Measurements from ENCODE around the gene GABARAPL1. TPM values are rescaled to one million over a fixed set of nuclear protein-coding genes. Genes with fewer than 3 reads are reported as not detected.

The GABARAPL1 gene
- polyA plus RNA-seq, 1 donor from 2014 or later: 213 TPM

DNA sequence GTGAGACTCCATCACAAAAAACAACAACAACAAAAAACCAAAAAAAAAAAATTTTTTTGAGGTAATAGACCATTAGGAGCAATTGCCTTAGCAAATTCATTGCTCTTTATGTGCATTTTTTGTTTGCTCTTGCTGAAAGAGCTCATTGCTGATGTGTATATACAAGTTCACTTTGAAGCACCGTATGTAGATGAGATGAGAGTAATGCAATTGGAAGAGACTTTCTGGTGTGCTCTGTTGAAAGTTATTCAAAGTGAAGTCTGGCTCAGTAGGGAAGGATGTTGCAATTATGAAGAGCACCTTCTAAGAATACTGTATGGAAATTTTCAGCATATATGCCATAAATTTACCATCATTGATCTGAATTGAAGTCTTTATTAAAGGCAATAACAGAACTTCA is 48.2 kb downstream of the GABARAPL1 start:
- Histone ChIP-seq H2AFZ (ENCODE audit: low read depth, low read length) (no peak overlapping the region), H4K20me1 (ENCODE audit: insufficient read depth) (no peaks in the 10 kb centered on the region), H3K36me3 (ENCODE audit: insufficient read depth, low read length) (no peaks in the 10 kb centered on the region), H3K4me2 (ENCODE audit: low read length) (no peak overlapping the region), H3K4me3 (ENCODE audit: low read length) (no peak overlapping the region), H3K27me3 (ENCODE audit: insufficient read depth, low read depth, low read length) (no peaks in the 10 kb centered on the region), H3K27ac (ENCODE audit: low read length) (no peak overlapping the region), H3K9ac (ENCODE audit: low read length) (no peak overlapping the region), H3K9me3 (ENCODE audit: low read length) (no peaks in the 10 kb centered on the region), H3K79me2 (replicated peaks; ENCODE audit: insufficient read depth, low read length) (no peaks in the 10 kb centered on the region), H3K9me2 (ENCODE audit: insufficient read depth, low read length) (no peaks in the 10 kb centered on the region), H3F3A (ENCODE audit: insufficient read depth, low read length, poor library complexity, severe bottlenecking) (no peaks in the 10 kb centered on the region)
- TF ChIP-seq RAD21 (conservative IDR thresholded peaks at IDR 0.05): no peak
- no peak for TF ChIP-seq SMC3 (conservative IDR thresholded peaks at IDR 0.05; ENCODE audit: poor library complexity)

DNA sequence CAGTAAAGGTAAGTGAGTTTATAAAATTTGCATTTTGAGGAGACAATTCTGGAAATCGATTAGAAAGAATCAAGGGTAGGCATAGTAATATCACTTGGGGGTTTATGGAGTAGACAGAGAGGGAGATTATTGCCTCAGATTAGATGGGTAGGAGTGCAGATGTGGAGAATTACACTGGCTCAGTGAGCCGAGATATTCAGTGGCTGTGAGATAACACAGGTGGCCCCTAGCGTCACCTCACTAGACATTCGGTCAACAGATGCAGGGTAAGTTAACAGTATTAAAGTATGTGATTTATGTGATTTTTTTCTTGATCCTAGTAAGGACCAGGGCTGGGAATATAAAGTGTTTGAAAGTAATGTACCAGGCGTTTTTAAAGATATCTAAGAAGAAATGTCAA is 55.4 kb downstream of the GABARAPL1 start:
- Histone ChIP-seq H3K9ac (ENCODE audit: low read length) (no peak overlapping the region), H3K27me3 (ENCODE audit: insufficient read depth, low read depth, low read length) (no peaks in the 10 kb centered on the region), H3K4me3 (ENCODE audit: low read length) (no peak overlapping the region), H3F3A (ENCODE audit: insufficient read depth, low read length, poor library complexity, severe bottlenecking) (no peaks in the 10 kb centered on the region), H3K9me3 (ENCODE audit: low read length) (no peaks in the 10 kb centered on the region), H3K27ac (ENCODE audit: low read length) (no peak overlapping the region), H4K20me1 (ENCODE audit: insufficient read depth) (no peaks in the 10 kb centered on the region), H2AFZ (ENCODE audit: low read depth, low read length) (no peak overlapping the region), H3K79me2 (replicated peaks; ENCODE audit: insufficient read depth, low read length) (no peaks in the 10 kb centered on the region), H3K9me2 (ENCODE audit: insufficient read depth, low read length) (no peaks in the 10 kb centered on the region), H3K36me3 (ENCODE audit: insufficient read depth, low read length) (no peaks in the 10 kb centered on the region), H3K4me2 (ENCODE audit: low read length) (no peak overlapping the region)
- TF ChIP-seq SMC3 (conservative IDR thresholded peaks at IDR 0.05; ENCODE audit: poor library complexity) (no peak), MXI1 (conservative IDR thresholded peaks at IDR 0.05; ENCODE audit: poor library complexity, severe bottlenecking) (no peak), TAF1 (IDR thresholded peaks at IDR 0.05; ENCODE audit: low read depth) (no peak), POLR2AphosphoS5 (IDR thresholded peaks at IDR 0.05) (no peak), EZH2 (IDR thresholded peaks at IDR 0.05; ENCODE audit: borderline replicate concordance, insufficient read depth, low read length, poor library complexity, severe bottlenecking) (no peak), RAD21 (conservative IDR thresholded peaks at IDR 0.05) (no peak), EP300 (conservative IDR thresholded peaks at IDR 0.05; ENCODE audit: poor library complexity, severe bottlenecking) (no peak)
- TF ChIP-seq, protein P1, sequence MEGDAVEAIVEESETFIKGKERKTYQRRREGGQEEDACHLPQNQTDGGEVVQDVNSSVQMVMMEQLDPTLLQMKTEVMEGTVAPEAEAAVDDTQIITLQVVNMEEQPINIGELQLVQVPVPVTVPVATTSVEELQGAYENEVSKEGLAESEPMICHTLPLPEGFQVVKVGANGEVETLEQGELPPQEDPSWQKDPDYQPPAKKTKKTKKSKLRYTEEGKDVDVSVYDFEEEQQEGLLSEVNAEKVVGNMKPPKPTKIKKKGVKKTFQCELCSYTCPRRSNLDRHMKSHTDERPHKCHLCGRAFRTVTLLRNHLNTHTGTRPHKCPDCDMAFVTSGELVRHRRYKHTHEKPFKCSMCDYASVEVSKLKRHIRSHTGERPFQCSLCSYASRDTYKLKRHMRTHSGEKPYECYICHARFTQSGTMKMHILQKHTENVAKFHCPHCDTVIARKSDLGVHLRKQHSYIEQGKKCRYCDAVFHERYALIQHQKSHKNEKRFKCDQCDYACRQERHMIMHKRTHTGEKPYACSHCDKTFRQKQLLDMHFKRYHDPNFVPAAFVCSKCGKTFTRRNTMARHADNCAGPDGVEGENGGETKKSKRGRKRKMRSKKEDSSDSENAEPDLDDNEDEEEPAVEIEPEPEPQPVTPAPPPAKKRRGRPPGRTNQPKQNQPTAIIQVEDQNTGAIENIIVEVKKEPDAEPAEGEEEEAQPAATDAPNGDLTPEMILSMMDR (IDR thresholded peaks at IDR 0.05; ENCODE audit: poor library complexity, severe bottlenecking): no peak
- TF ChIP-seq, protein P2, sequence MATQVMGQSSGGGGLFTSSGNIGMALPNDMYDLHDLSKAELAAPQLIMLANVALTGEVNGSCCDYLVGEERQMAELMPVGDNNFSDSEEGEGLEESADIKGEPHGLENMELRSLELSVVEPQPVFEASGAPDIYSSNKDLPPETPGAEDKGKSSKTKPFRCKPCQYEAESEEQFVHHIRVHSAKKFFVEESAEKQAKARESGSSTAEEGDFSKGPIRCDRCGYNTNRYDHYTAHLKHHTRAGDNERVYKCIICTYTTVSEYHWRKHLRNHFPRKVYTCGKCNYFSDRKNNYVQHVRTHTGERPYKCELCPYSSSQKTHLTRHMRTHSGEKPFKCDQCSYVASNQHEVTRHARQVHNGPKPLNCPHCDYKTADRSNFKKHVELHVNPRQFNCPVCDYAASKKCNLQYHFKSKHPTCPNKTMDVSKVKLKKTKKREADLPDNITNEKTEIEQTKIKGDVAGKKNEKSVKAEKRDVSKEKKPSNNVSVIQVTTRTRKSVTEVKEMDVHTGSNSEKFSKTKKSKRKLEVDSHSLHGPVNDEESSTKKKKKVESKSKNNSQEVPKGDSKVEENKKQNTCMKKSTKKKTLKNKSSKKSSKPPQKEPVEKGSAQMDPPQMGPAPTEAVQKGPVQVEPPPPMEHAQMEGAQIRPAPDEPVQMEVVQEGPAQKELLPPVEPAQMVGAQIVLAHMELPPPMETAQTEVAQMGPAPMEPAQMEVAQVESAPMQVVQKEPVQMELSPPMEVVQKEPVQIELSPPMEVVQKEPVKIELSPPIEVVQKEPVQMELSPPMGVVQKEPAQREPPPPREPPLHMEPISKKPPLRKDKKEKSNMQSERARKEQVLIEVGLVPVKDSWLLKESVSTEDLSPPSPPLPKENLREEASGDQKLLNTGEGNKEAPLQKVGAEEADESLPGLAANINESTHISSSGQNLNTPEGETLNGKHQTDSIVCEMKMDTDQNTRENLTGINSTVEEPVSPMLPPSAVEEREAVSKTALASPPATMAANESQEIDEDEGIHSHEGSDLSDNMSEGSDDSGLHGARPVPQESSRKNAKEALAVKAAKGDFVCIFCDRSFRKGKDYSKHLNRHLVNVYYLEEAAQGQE (IDR thresholded peaks at IDR 0.05; ENCODE audit: borderline replicate concordance): no peak

DNA sequence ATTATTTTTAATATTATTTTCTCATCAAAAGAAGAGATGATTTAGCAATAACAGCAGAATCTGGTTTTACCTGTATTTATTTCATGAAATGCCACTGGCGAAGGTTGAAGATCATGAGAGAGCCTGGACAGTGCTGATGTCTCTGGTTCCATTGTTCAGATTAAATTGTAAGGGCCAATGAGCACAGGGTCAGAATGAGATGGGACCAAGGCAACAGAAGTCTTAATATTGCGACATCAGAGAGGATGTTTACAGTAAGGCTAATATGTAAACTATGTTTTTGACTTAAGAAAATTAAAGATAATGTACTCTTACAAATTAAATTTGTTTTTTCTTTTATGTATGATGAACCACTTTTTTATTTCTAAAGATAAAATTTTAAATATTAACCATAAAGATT is 59.8 kb downstream of the GABARAPL1 start:
- no peaks in the 10 kb centered on the region for H3K79me2 ChIP-seq (replicated peaks; ENCODE audit: insufficient read depth, low read length)

More for the DNA sequence above, 59.8 kb downstream of the GABARAPL1 start:
- Histone ChIP-seq H3F3A (ENCODE audit: insufficient read depth, low read length, poor library complexity, severe bottlenecking) (no peaks in the 10 kb centered on the region), H4K20me1 (ENCODE audit: insufficient read depth) (no peaks in the 10 kb centered on the region), H3K27me3 (ENCODE audit: insufficient read depth, low read depth, low read length) (no peaks in the 10 kb centered on the region), H3K4me3 (ENCODE audit: low read length) (no peak overlapping the region), H3K36me3 (ENCODE audit: insufficient read depth, low read length) (no peaks in the 10 kb centered on the region), H3K9me2 (ENCODE audit: insufficient read depth, low read length) (no peaks in the 10 kb centered on the region), H3K4me2 (ENCODE audit: low read length) (no peak overlapping the region), H3K9me3 (ENCODE audit: low read length) (no peaks in the 10 kb centered on the region), H3K27ac (ENCODE audit: low read length) (no peak overlapping the region), H3K9ac (ENCODE audit: low read length) (no peak overlapping the region), H2AFZ (ENCODE audit: low read depth, low read length) (no peak overlapping the region)
- TF ChIP-seq SMC3 (conservative IDR thresholded peaks at IDR 0.05; ENCODE audit: poor library complexity): no peak
- no peak for TF ChIP-seq RAD21 (conservative IDR thresholded peaks at IDR 0.05)
- TF ChIP-seq EP300 (conservative IDR thresholded peaks at IDR 0.05; ENCODE audit: poor library complexity, severe bottlenecking): no peak
- TF ChIP-seq, protein P2 (IDR thresholded peaks at IDR 0.05; ENCODE audit: borderline replicate concordance): no peak
- TF ChIP-seq POLR2AphosphoS5 (IDR thresholded peaks at IDR 0.05): no peak
- no peak for TF ChIP-seq EZH2 (IDR thresholded peaks at IDR 0.05; ENCODE audit: borderline replicate concordance, insufficient read depth, low read length, poor library complexity, severe bottlenecking)
- no peak for TF ChIP-seq MXI1 (conservative IDR thresholded peaks at IDR 0.05; ENCODE audit: poor library complexity, severe bottlenecking)
- TF ChIP-seq, protein P1 (IDR thresholded peaks at IDR 0.05; ENCODE audit: poor library complexity, severe bottlenecking): no peak
- TF ChIP-seq TAF1 (IDR thresholded peaks at IDR 0.05; ENCODE audit: low read depth): no peak

Data from neural cell (in vitro differentiated cells).